Activated CD4-positive, alpha-beta T cell treated with anti-CD3 and anti-CD28 coated beads for 1 hour (primary cell): ENCODE results near the gene LRRC3.

Experiments
- DNase-seq: peaks from one replicate; pipeline ENCODE4 v3.0.0-alpha.2; 2020

The LRRC3 gene

GRCh38 chr21:44424608-44425306, 30.6 kb upstream of the LRRC3 start:
- no peak for DNase-seq

- no peak for DNase-seq
Measured at GRCh38 chr21:44425307-44425894, 29.9 kb upstream of the LRRC3 start.

- DNase-seq, result no peak
Measured at GRCh38 chr21:44425895-44426662, 29.2 kb upstream of the LRRC3 start.

- DNase-seq, result no peak
Measured at GRCh38 chr21:44426663-44427191, 28.6 kb upstream of the LRRC3 start.

GRCh38 chr21:44427241-44428120, 27.8 kb upstream of the LRRC3 start:
- no peak for DNase-seq

- peak; percentile 17 for DNase-seq
Measured at GRCh38 chr21:44428281-44428960, 26.9 kb upstream of the LRRC3 start.

- DNase-seq, result no peak
Measured at GRCh38 chr21:44429894-44430293, 25.4 kb upstream of the LRRC3 start.

- no peak for DNase-seq
Measured at GRCh38 chr21:44431300-44431699, 24.0 kb upstream of the LRRC3 start.

- peak; percentile 6 for DNase-seq
Measured at GRCh38 chr21:44432841-44433790, 22.2 kb upstream of the LRRC3 start.

GRCh38 chr21:44433791-44434567, 21.3 kb upstream of the LRRC3 start:
- DNase-seq, result peak; percentile 1

GRCh38 chr21:44434568-44434925, 20.8 kb upstream of the LRRC3 start:
- no peak for DNase-seq

- no peak for DNase-seq
Measured at GRCh38 chr21:44434936-44435635, 20.2 kb upstream of the LRRC3 start.

- DNase-seq, result no peak
Measured at GRCh38 chr21:44436111-44436611, 19.1 kb upstream of the LRRC3 start.

- no peak for DNase-seq
Measured at GRCh38 chr21:44436958-44437357, 18.4 kb upstream of the LRRC3 start.

- DNase-seq, result no peak
Measured at GRCh38 chr21:44437371-44437695, 18.0 kb upstream of the LRRC3 start.

- DNase-seq, result no peak
Measured at GRCh38 chr21:44437696-44438431, 17.4 kb upstream of the LRRC3 start.

GRCh38 chr21:44438531-44439210, 16.6 kb upstream of the LRRC3 start:
- no peak for DNase-seq

- DNase-seq, result no peak
Measured at GRCh38 chr21:44439211-44439600, 16.1 kb upstream of the LRRC3 start.
